HEK293 (cell line): Measurements from ENCODE around the gene EI24.
A peak's percentile ranks its signal among the peaks of the same experiment; 100 is the strongest.

Source experiments
- CTCF ChIA-PET: fragments of 350-600 bp; formaldehyde crosslinking; extraction: SDS; loops from one replicate; lab custom pipeline; 2021; ENCODE audit warnings: antibody characterized with exemption; lab: Yijun Ruan, JAX
- POLR2A ChIA-PET: fragments of 300-600 bp; formaldehyde crosslinking; extraction: SDS; loops from one replicate; lab custom pipeline; 2020; ENCODE audit warnings: antibody characterized with exemption, inconsistent platforms; lab: Yijun Ruan, JAX
- H3K27ac ChIP-seq: fragments of 200-500 bp; sonication (Bioruptor generic); 2 replicates; pipeline ENCODE4 v1.5.1; 2014; ENCODE audit warnings: low read depth, low read length, control low read depth, inconsistent platforms; ENCODE audit errors: extremely low read depth
- H3K36me3 ChIP-seq, 2 experiments: fragments of 200-500 bp in 1 of 2; sonication (Bioruptor generic) in 1 of 2; 1 replicate in 1 of 2; 2 replicates in 1 of 2; pipeline ENCODE4 v1.5.1; 2014 to 2017; ENCODE audit warnings: inconsistent platforms in 2 of 2, low read length in 2 of 2; ENCODE audit not compliant: control insufficient read depth in 2 of 2, insufficient read depth in 1 of 2
- H3K4me1 ChIP-seq: fragments of 200-500 bp; sonication (Bioruptor generic); 2 replicates; pipeline ENCODE4 v1.5.1; 2014; ENCODE audit warnings: mild to moderate bottlenecking, low read length, inconsistent platforms; ENCODE audit not compliant: control insufficient read depth, insufficient read depth
- H3K4me3 ChIP-seq: 2 replicates; pipeline ENCODE4 v1.5.1; 2011; ENCODE audit warnings: low read depth, mild to moderate bottlenecking, control low read depth, low read length, moderate library complexity
- H3K9me3 ChIP-seq: fragments of 200-500 bp; sonication (Bioruptor generic); 2 replicates; pipeline ENCODE4 v1.5.1; 2014; ENCODE audit warnings: low read depth, low read length, inconsistent platforms; ENCODE audit not compliant: control insufficient read depth, insufficient read depth
- GLI4 ChIP-seq: fragments of 450-650 bp; formaldehyde crosslinking; IDR thresholded peaks from 2 replicates; pipeline ENCODE4 v1.5.1; 2016; ENCODE audit warnings: missing biosample characterization, missing genetic modification characterization
- SETDB1 ChIP-seq: IDR thresholded peaks from one replicate; pipeline ENCODE4 v1.6.1; 2017; ENCODE audit warnings: mild to moderate bottlenecking, low read length, moderate library complexity, mixed read lengths; ENCODE audit not compliant: insufficient read length
- SP2 ChIP-seq: fragments of 450-650 bp; formaldehyde crosslinking; IDR thresholded peaks from 2 replicates; pipeline ENCODE4 v1.5.1; 2016; ENCODE audit warnings: missing biosample characterization, missing genetic modification characterization
- SP3 ChIP-seq: fragments of 450-650 bp; formaldehyde crosslinking; IDR thresholded peaks from 2 replicates; pipeline ENCODE4 v1.5.1; 2016; ENCODE audit warnings: missing biosample characterization, missing genetic modification characterization
- ZBTB20 ChIP-seq: fragments of 450-650 bp; formaldehyde crosslinking; IDR thresholded peaks from 2 replicates; pipeline ENCODE4 v1.5.1; 2016; ENCODE audit warnings: missing biosample characterization, missing genetic modification characterization
- ZBTB7A ChIP-seq: fragments of 450-650 bp; formaldehyde crosslinking; IDR thresholded peaks from 2 replicates; pipeline ENCODE4 v1.5.1; 2016; ENCODE audit warnings: low read depth, missing biosample characterization, missing genetic modification characterization
- ZEB2 ChIP-seq: fragments of 450-650 bp; formaldehyde crosslinking; IDR thresholded peaks from 2 replicates; pipeline ENCODE4 v1.5.1; 2016; ENCODE audit warnings: missing biosample characterization, missing genetic modification characterization
- ZNF114 ChIP-seq: fragments of 450-650 bp; formaldehyde crosslinking; IDR thresholded peaks from 2 replicates; pipeline ENCODE4 v1.5.0; 2017; ENCODE audit warnings: missing biosample characterization, missing genetic modification characterization
- ZNF133 ChIP-seq: fragments of 450-650 bp; formaldehyde crosslinking; IDR thresholded peaks from 2 replicates; pipeline ENCODE4 v1.5.1; 2016; ENCODE audit warnings: missing biosample characterization, missing genetic modification characterization
- ZNF23 ChIP-seq: fragments of 450-650 bp; formaldehyde crosslinking; IDR thresholded peaks from 2 replicates; pipeline ENCODE4 v1.5.1; 2016; ENCODE audit warnings: missing biosample characterization, missing genetic modification characterization, borderline replicate concordance
- ZNF302 ChIP-seq: fragments of 450-650 bp; formaldehyde crosslinking; IDR thresholded peaks from 2 replicates; pipeline ENCODE4 v1.5.1; 2016; ENCODE audit warnings: missing biosample characterization, missing genetic modification characterization, low read depth
- ZNF48 ChIP-seq: fragments of 450-650 bp; formaldehyde crosslinking; IDR thresholded peaks from 2 replicates; pipeline ENCODE4 v1.5.1; 2016; ENCODE audit warnings: missing biosample characterization, missing genetic modification characterization
- ZNF530 ChIP-seq: fragments of 450-650 bp; formaldehyde crosslinking; IDR thresholded peaks from 2 replicates; pipeline ENCODE4 v1.5.1; 2016; ENCODE audit warnings: low read depth, missing biosample characterization, missing genetic modification characterization
- ZNF670 ChIP-seq: fragments of 450-650 bp; formaldehyde crosslinking; IDR thresholded peaks from 2 replicates; pipeline ENCODE4 v1.5.1; 2016; ENCODE audit warnings: missing biosample characterization, missing genetic modification characterization, low read depth
- ZNF76 ChIP-seq: fragments of 450-650 bp; formaldehyde crosslinking; IDR thresholded peaks from 2 replicates; pipeline ENCODE4; 2016; ENCODE audit warnings: low read depth, missing biosample characterization, missing genetic modification characterization, borderline replicate concordance
- ZNF843 ChIP-seq: fragments of 450-650 bp; formaldehyde crosslinking; IDR thresholded peaks from 2 replicates; pipeline ENCODE4 v1.5.1; 2016; ENCODE audit warnings: missing biosample characterization, missing genetic modification characterization
- ZSCAN30 ChIP-seq: fragments of 450-650 bp; IDR thresholded peaks from 2 replicates; pipeline ENCODE4 v1.5.1; 2018; ENCODE audit warnings: missing biosample characterization, mild to moderate bottlenecking, missing genetic modification characterization, moderate library complexity
- TF ChIP-seq, protein P1 (sequence below): fragments of 450-650 bp; formaldehyde crosslinking; IDR thresholded peaks from 2 replicates; pipeline ENCODE4 v1.5.1; 2016; ENCODE audit warnings: missing biosample characterization, missing genetic modification characterization
- TF ChIP-seq, protein P2 (sequence below): fragments of 450-650 bp; formaldehyde crosslinking; IDR thresholded peaks from 2 replicates; pipeline ENCODE4 v1.5.1; 2017; ENCODE audit warnings: missing biosample characterization, missing genetic modification characterization

The EI24 gene

GRCh38 chr11:125623064-125623463 lies 53.8 kb downstream of the EI24 start:
- POLR2A ChIA-PET: interaction anchor here (0.7 to 1.1 kb wide), 2 partner anchors 9 to 265 kb away, joined by 3 read pairs; no protein-coding TSS in a partner anchor
- no peak for TF ChIP-seq ZNF133 (tag by site-specific recombination)
- no peak for TF ChIP-seq ZNF843 (tag by site-specific recombination)
- CTCF ChIA-PET: no interaction called here

DNA sequence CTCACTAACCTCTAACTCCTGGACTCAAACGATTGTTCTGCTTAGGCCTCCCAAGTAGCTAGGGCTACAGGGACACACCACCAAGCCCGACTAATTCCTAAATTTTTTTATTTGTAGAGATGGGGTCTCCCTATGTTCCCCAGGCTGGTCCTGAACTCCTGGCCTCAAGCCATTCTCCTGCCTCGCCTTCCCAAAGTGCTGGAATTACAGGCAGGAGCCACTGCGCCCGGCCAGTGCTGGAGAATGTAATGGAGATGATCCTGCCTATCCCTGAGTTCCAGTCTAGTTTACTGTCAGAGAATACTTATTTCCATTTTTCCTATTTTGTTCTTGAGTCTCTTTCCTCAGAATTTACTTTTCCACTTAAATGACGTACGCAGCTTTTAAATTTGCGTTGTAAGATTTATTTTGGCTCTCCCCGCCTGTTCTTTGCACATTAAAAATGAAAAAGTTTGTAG lies 55.5 kb downstream of the EI24 start, which contains the start of gene CHEK1:
Gene CHEK1 (plus strand): TSS at position 408 of the 458 bp plus-strand sequence. CDS start 1,606 bp downstream, outside the sequence.
- POLR2A ChIA-PET: interaction anchor here (1.2 to 3.2 kb wide), 4 partner anchors 27 to 671 kb away, joined by 5 to 24 read pairs (median 7); partner anchors contain the start of genes CCDC15, HYLS1 and STT3A
- Histone ChIP-seq H3K4me3 (peak within 1 kb of the TSS; percentile 74), H3K4me1 (no peaks in the 10 kb centered on the region; the same call in 1 of the 2 replicates)
- TF ChIP-seq ZNF114 (tag by site-specific recombination) (no peak), ZEB2 (tag by site-specific recombination) (no peak), ZNF23 (tag by site-specific recombination) (no peak), SP3 (tag by site-specific recombination) (no peak), GLI4 (tag by site-specific recombination) (no peak), ZNF76 (tag by site-specific recombination) (no peak), SP2 (tag by site-specific recombination) (no peak), ZNF670 (tag by site-specific recombination) (no peak), ZSCAN30 (tag by site-specific recombination) (no peak), ZBTB7A (tag by site-specific recombination) (no peak), ZBTB20 (tag by site-specific recombination) (no peak), ZNF48 (tag by site-specific recombination) (no peak), ZNF302 (tag by site-specific recombination) (no peak), ZNF530 (tag by site-specific recombination) (no peak), SETDB1 (no peak)
- TF ChIP-seq, protein P1, sequence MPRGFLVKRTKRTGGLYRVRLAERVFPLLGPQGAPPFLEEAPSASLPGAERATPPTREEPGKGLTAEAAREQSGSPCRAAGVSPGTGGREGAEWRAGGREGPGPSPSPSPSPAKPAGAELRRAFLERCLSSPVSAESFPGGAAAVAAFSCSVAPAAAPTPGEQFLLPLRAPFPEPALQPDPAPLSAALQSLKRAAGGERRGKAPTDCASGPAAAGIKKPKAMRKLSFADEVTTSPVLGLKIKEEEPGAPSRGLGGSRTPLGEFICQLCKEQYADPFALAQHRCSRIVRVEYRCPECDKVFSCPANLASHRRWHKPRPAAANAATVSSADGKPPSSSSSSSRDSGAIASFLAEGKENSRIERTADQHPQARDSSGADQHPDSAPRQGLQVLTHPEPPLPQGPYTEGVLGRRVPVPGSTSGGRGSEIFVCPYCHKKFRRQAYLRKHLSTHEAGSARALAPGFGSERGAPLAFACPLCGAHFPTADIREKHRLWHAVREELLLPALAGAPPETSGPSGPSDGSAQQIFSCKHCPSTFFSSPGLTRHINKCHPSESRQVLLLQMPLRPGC (tag by site-specific recombination): no peak
- TF ChIP-seq, protein P2, sequence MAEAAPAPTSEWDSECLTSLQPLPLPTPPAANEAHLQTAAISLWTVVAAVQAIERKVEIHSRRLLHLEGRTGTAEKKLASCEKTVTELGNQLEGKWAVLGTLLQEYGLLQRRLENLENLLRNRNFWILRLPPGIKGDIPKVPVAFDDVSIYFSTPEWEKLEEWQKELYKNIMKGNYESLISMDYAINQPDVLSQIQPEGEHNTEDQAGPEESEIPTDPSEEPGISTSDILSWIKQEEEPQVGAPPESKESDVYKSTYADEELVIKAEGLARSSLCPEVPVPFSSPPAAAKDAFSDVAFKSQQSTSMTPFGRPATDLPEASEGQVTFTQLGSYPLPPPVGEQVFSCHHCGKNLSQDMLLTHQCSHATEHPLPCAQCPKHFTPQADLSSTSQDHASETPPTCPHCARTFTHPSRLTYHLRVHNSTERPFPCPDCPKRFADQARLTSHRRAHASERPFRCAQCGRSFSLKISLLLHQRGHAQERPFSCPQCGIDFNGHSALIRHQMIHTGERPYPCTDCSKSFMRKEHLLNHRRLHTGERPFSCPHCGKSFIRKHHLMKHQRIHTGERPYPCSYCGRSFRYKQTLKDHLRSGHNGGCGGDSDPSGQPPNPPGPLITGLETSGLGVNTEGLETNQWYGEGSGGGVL (tag by site-specific recombination): no peak
- TF ChIP-seq, all 188 proteins: peak for 0
- CTCF ChIA-PET: interaction anchor here (1.1 kb wide), 1 partner anchor 1984 kb away, joined by 3 read pairs; no protein-coding TSS in a partner anchor
- Histone ChIP-seq H3K9me3 (no peaks in the 10 kb centered on the region), H3K27ac (peak within 1 kb of the TSS; percentile 94), H3K36me3 (peaks cover 9 to 41% of the 10 kb centered on the region in 2 experiments)

More at GRCh38 chr11:125623064-125623463, 53.8 kb downstream of the EI24 start:
- no peak overlapping the region for H3K4me3 ChIP-seq
- no peaks in the 10 kb centered on the region for H3K9me3 ChIP-seq
- no peaks in the 10 kb centered on the region; the same call in 1 of the 2 replicates for H3K4me1 ChIP-seq
- H3K36me3 ChIP-seq: peaks cover 18 to 45% of the 10 kb centered on the region in 2 experiments
- no peak overlapping the region for H3K27ac ChIP-seq
